ENCODE data around the gene USP2.

Gene USP2

GRCh38 chr11:119316729-119317591 is 64.5 kb downstream of the USP2 start, which contains the start of gene MCAM:
MCAM (minus strand) TSS chr11:119317130; CDS start chr11:119317101, 29 bp downstream.
- Histone ChIP-seq H3K36me3 (ENCODE audit: control insufficient read depth in 1 of 2, insufficient read depth in 2 of 2, low read length in 2 of 2) (peaks cover 4 to 21% of the 10 kb centered on the region in 2 donors), H3K4me1 (ENCODE audit: control insufficient read depth in 1 of 2, insufficient read depth in 2 of 2, low read length in 2 of 2) (peaks cover 13 to 58% of the 10 kb centered on the region in 2 donors), H3K9me3 (ENCODE audit: control insufficient read depth in 1 of 2, low read length in 2 of 2) (no peaks in the 10 kb centered on the region), H3K27ac (ENCODE audit: low read length) (peak within 1 kb of the TSS; percentile 94), H3K27me3 (ENCODE audit: low read depth, low read length) (peaks cover 21% of the 10 kb centered on the region), H3K4me3 (ENCODE audit: low read depth in 1 of 2, low read length in 2 of 2) (peak within 1 kb of the TSS; percentile 74 to 83)

- Histone ChIP-seq H3K36me3 (ENCODE audit: control insufficient read depth in 1 of 2, insufficient read depth in 2 of 2, low read length in 2 of 2) (peaks cover 5 to 28% of the 10 kb centered on the region in 2 donors), H3K9me3 (ENCODE audit: control insufficient read depth in 1 of 2, low read length in 2 of 2) (no peaks in the 10 kb centered on the region), H3K27ac (ENCODE audit: low read length) (peak overlapping the region; percentile 87), H3K4me1 (ENCODE audit: control insufficient read depth in 1 of 2, insufficient read depth in 2 of 2, low read length in 2 of 2) (peaks cover 13 to 51% of the 10 kb centered on the region in 2 donors), H3K27me3 (ENCODE audit: low read depth, low read length) (peaks cover 21% of the 10 kb centered on the region), H3K4me3 (ENCODE audit: low read depth in 1 of 2, low read length in 2 of 2) (peak overlapping the region; percentile 74 to 83)
Measured at GRCh38 chr11:119316016-119316728, 65.3 kb downstream of the USP2 start.

DNA sequence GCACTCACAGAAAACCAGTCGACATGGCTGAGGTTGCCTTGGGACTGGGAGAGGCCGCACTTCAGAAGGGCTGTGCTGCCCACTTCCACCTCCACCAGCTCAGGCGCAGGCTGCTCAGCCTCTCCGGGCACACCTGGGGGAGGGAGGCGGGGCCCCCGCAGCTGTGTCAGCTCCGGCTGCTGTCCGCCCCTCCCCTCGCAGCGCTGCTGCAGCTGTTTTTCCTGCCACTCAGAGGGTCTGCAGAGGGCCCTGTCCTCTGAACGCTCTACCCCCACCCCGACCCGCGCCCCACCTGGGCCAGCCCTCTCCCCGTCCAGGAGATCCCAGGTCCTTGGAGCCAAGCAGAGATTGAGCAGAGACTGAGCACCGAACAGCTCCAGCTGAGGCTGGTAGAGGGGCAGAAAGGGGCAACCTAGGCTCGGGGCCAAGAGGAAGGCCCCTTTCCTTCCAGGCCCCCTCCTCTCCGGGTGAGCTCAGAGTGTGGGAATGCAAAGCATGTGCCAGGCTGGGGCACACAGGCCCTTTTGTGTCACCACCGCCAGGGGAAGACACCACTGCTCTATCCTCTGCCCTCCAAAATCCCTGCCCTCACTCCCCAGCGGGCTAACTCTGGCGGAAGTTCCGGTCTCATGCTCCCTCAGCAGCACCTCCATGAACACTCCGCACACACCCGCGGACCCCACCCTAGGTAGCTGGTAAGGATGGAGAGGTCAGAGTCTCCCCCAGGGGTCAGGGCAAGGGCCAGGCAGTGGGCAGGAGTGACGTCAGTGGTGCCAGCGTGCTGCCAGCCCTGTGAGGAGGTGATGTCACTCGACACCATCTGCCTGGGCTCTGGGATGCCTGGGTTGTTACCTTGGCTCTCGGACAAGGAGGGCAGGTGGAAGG is 66.1 kb downstream of the USP2 start:
- peaks cover 13 to 51% of the 10 kb centered on the region in 2 donors for H3K4me1 ChIP-seq (ENCODE audit: control insufficient read depth in 1 of 2, insufficient read depth in 2 of 2, low read length in 2 of 2)
- peaks cover 18% of the 10 kb centered on the region for H3K27me3 ChIP-seq (ENCODE audit: low read depth, low read length)
- no peaks in the 10 kb centered on the region for H3K9me3 ChIP-seq (ENCODE audit: control insufficient read depth in 1 of 2, low read length in 2 of 2)
- peaks cover 5 to 36% of the 10 kb centered on the region in 2 donors for H3K36me3 ChIP-seq (ENCODE audit: control insufficient read depth in 1 of 2, insufficient read depth in 2 of 2, low read length in 2 of 2)
- H3K4me3 ChIP-seq (ENCODE audit: low read depth in 1 of 2, low read length in 2 of 2), result peak overlapping the region; percentile 74 to 83
- H3K27ac ChIP-seq (ENCODE audit: low read length), result peak overlapping the region; percentile 87

DNA sequence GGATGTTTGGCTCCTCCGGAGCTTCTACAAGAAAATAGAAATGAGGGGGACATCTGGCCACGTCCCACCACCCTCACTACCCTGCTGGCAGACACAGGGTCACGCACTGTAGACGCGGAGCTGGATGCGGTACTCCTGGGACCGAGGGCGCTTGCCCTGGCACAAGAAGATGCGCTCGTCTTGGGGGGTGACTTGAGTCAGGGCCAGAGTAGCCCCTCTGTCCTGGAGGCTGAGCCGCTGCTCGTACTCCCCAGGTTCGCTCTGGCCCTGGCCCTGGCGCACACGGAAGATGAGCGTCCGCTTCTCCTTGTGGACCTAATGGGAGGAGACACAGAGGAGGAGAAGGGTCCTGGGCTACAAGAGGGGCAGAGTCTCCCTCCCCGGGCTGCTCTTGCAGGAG is 66.8 kb downstream of the USP2 start:
- H3K27me3 ChIP-seq (ENCODE audit: low read depth, low read length), result peaks cover 17% of the 10 kb centered on the region
- H3K4me1 ChIP-seq (ENCODE audit: control insufficient read depth in 1 of 2, insufficient read depth in 2 of 2, low read length in 2 of 2), result peaks cover 8 to 46% of the 10 kb centered on the region in 2 donors
- peak overlapping the region; percentile 74 to 83 for H3K4me3 ChIP-seq (ENCODE audit: low read depth in 1 of 2, low read length in 2 of 2)
- no peaks in the 10 kb centered on the region for H3K9me3 ChIP-seq (ENCODE audit: control insufficient read depth in 1 of 2, low read length in 2 of 2)
- H3K36me3 ChIP-seq (ENCODE audit: control insufficient read depth in 1 of 2, insufficient read depth in 2 of 2, low read length in 2 of 2), result peaks cover 5 to 42% of the 10 kb centered on the region in 2 donors
- H3K27ac ChIP-seq (ENCODE audit: low read length), result no peak overlapping the region

GRCh38 chr11:119310682-119311052 is 70.8 kb downstream of the USP2 start:
- no peak overlapping the region for H3K27ac ChIP-seq (ENCODE audit: low read length)
- peaks cover 5 to 62% of the 10 kb centered on the region in 2 donors for H3K36me3 ChIP-seq (ENCODE audit: control insufficient read depth in 1 of 2, insufficient read depth in 2 of 2, low read length in 2 of 2)
- H3K4me1 ChIP-seq (ENCODE audit: control insufficient read depth in 1 of 2, insufficient read depth in 2 of 2, low read length in 2 of 2), result peaks cover 0 to 23% of the 10 kb centered on the region in 2 donors

GRCh38 chr11:119309953-119310681 is 71.4 kb downstream of the USP2 start:
- Histone ChIP-seq H3K36me3 (ENCODE audit: control insufficient read depth in 1 of 2, insufficient read depth in 2 of 2, low read length in 2 of 2) (peaks cover 5 to 67% of the 10 kb centered on the region in 2 donors), H3K4me3 (ENCODE audit: low read depth in 1 of 2, low read length in 2 of 2) (no peak overlapping the region), H3K27ac (ENCODE audit: low read length) (no peak overlapping the region), H3K9me3 (ENCODE audit: control insufficient read depth in 1 of 2, low read length in 2 of 2) (no peaks in the 10 kb centered on the region), H3K27me3 (ENCODE audit: low read depth, low read length) (no peaks in the 10 kb centered on the region), H3K4me1 (ENCODE audit: control insufficient read depth in 1 of 2, insufficient read depth in 2 of 2, low read length in 2 of 2) (peaks cover 0 to 23% of the 10 kb centered on the region in 2 donors)

More at GRCh38 chr11:119310682-119311052, 70.8 kb downstream of the USP2 start:
- no peaks in the 10 kb centered on the region for H3K9me3 ChIP-seq (ENCODE audit: control insufficient read depth in 1 of 2, low read length in 2 of 2)
- peaks cover 5% of the 10 kb centered on the region for H3K27me3 ChIP-seq (ENCODE audit: low read depth, low read length)
- H3K4me3 ChIP-seq (ENCODE audit: low read depth in 1 of 2, low read length in 2 of 2), result no peak overlapping the region

DNA sequence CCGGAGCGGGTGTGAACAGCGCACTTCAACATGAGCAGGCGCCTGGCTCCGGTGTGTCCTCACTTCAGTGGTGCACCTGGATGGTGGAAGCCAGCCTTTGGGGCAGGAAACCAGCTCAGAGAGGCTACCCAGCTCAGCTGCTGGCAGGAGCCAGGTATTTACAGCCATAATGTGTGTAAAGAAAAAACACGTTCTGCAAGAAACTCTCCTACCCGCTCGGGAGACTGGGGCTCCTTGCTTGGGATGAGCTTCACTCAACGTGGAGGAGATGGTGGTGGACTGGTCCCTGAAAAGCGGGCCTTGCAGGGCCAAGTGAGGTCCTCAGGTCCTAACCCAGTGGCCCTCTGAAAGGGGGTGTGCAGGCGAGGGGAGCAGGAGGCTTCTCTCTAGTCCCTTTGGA is 72.1 kb downstream of the USP2 start:
- Histone ChIP-seq H3K27ac (ENCODE audit: low read length) (no peak overlapping the region), H3K36me3 (ENCODE audit: control insufficient read depth in 1 of 2, insufficient read depth in 2 of 2, low read length in 2 of 2) (peaks cover 5 to 65% of the 10 kb centered on the region in 2 donors), H3K4me3 (ENCODE audit: low read depth in 1 of 2, low read length in 2 of 2) (no peak overlapping the region), H3K9me3 (ENCODE audit: control insufficient read depth in 1 of 2, low read length in 2 of 2) (no peaks in the 10 kb centered on the region), H3K27me3 (ENCODE audit: low read depth, low read length) (no peaks in the 10 kb centered on the region), H3K4me1 (ENCODE audit: control insufficient read depth in 1 of 2, insufficient read depth in 2 of 2, low read length in 2 of 2) (peaks cover 0 to 18% of the 10 kb centered on the region in 2 donors)

DNA sequence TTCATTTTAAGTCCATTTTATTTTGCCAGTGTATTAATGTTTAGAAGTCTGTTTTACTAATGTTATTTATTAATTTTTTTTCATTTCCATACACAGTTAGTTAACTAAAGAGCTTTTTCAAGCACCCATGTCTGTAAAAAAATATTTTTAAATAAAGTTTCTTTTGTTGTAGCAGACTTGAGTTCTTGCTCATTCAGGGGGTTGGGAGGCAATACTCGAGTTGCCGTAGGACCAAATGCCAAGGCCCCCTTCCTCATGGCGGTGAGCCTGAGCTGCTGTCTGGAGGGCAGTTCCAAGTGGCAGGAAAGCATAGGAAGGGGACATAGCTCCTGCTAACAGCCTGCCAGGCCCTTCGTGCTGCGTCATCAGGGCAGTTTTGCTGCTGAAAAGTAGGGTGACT is 73.5 kb downstream of the USP2 start:
- H3K4me3 ChIP-seq (ENCODE audit: low read depth in 1 of 2, low read length in 2 of 2), result no peak overlapping the region
- H3K4me1 ChIP-seq (ENCODE audit: control insufficient read depth in 1 of 2, insufficient read depth in 2 of 2, low read length in 2 of 2), result peaks cover 0 to 7% of the 10 kb centered on the region in 2 donors
- no peak overlapping the region for H3K27ac ChIP-seq (ENCODE audit: low read length)
- H3K9me3 ChIP-seq (ENCODE audit: control insufficient read depth in 1 of 2, low read length in 2 of 2), result no peaks in the 10 kb centered on the region
- H3K27me3 ChIP-seq (ENCODE audit: low read depth, low read length), result no peaks in the 10 kb centered on the region
- peaks cover 19 to 69% of the 10 kb centered on the region in 2 donors for H3K36me3 ChIP-seq (ENCODE audit: control insufficient read depth in 1 of 2, insufficient read depth in 2 of 2, low read length in 2 of 2)

GRCh38 chr11:119307219-119307618 is 74.3 kb downstream of the USP2 start:
- Histone ChIP-seq H3K4me3 (ENCODE audit: low read depth in 1 of 2, low read length in 2 of 2) (no peak overlapping the region), H3K36me3 (ENCODE audit: control insufficient read depth in 1 of 2, insufficient read depth in 2 of 2, low read length in 2 of 2) (peaks cover 23 to 67% of the 10 kb centered on the region in 2 donors), H3K9me3 (ENCODE audit: control insufficient read depth in 1 of 2, low read length in 2 of 2) (no peaks in the 10 kb centered on the region), H3K27ac (ENCODE audit: low read length) (no peak overlapping the region), H3K27me3 (ENCODE audit: low read depth, low read length) (no peaks in the 10 kb centered on the region), H3K4me1 (ENCODE audit: control insufficient read depth in 1 of 2, insufficient read depth in 2 of 2, low read length in 2 of 2) (peaks cover 0 to 7% of the 10 kb centered on the region in 2 donors)

GRCh38 chr11:119306373-119306890 is 75.1 kb downstream of the USP2 start:
- H3K27me3 ChIP-seq (ENCODE audit: low read depth, low read length), result no peaks in the 10 kb centered on the region
- peaks cover 0 to 7% of the 10 kb centered on the region in 2 donors for H3K4me1 ChIP-seq (ENCODE audit: control insufficient read depth in 1 of 2, insufficient read depth in 2 of 2, low read length in 2 of 2)
- H3K36me3 ChIP-seq (ENCODE audit: control insufficient read depth in 1 of 2, insufficient read depth in 2 of 2, low read length in 2 of 2), result peaks cover 28 to 64% of the 10 kb centered on the region in 2 donors
- no peak overlapping the region for H3K4me3 ChIP-seq (ENCODE audit: low read depth in 1 of 2, low read length in 2 of 2)
- no peak overlapping the region for H3K27ac ChIP-seq (ENCODE audit: low read length)
- no peaks in the 10 kb centered on the region for H3K9me3 ChIP-seq (ENCODE audit: control insufficient read depth in 1 of 2, low read length in 2 of 2)

Measured in muscle layer of duodenum (tissue), 2 donors.